ENCODE measurements around the gene TMEM81.

GRCh38 chr1:205118752-205119151, 34.5 kb upstream of the TMEM81 start:
- TF ChIP-seq ATF3 (IDR thresholded peaks at IDR 0.05; ENCODE audit: insufficient read depth, low read depth, low read length) (no peak), POLR2AphosphoS5 (IDR thresholded peaks at IDR 0.05; ENCODE audit: low read depth, low read length) (no peak), E2F6 (IDR thresholded peaks at IDR 0.05) (no peak), CTCF (IDR thresholded peaks at IDR 0.05; ENCODE audit: control extremely low read depth in 1 of 3, insufficient read depth in 1 of 3, low read depth in 1 of 3, low read length in 3 of 3) (no peak), EZH2 (IDR thresholded peaks at IDR 0.05; ENCODE audit: low read depth, low read length, severe bottlenecking) (no peak)
